Measurements from ENCODE around the gene SP3. TPM values are rescaled to one million over a fixed set of nuclear protein-coding genes. Genes with fewer than 3 reads are reported as not detected.

The SP3 gene
- total RNA-seq, 2 donors from 2014 or later = 33.2 to 45.0 TPM

DNA sequence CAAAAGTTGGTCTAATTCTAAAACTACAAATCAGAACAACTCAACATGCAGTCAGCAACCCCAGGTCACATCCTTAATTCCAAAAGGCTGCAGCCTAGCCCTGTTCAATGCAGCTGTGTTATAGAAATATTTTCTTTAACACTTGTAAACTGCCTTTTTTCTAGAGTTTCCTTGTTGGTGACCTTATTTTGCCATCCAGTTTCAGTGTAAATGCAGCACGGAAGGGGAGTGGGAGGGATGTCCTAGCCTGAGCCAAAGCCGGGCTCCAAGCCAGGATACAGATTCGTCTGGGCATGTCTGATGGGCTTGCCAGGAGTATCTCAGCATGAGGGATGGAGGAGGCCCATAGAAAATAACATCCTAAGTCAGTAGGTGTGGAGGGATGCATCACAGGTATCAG is 17.7 kb upstream of the SP3 start:
- H3K36me3 ChIP-seq = no peaks in the 10 kb centered on the region
- TF ChIP-seq, protein P1, sequence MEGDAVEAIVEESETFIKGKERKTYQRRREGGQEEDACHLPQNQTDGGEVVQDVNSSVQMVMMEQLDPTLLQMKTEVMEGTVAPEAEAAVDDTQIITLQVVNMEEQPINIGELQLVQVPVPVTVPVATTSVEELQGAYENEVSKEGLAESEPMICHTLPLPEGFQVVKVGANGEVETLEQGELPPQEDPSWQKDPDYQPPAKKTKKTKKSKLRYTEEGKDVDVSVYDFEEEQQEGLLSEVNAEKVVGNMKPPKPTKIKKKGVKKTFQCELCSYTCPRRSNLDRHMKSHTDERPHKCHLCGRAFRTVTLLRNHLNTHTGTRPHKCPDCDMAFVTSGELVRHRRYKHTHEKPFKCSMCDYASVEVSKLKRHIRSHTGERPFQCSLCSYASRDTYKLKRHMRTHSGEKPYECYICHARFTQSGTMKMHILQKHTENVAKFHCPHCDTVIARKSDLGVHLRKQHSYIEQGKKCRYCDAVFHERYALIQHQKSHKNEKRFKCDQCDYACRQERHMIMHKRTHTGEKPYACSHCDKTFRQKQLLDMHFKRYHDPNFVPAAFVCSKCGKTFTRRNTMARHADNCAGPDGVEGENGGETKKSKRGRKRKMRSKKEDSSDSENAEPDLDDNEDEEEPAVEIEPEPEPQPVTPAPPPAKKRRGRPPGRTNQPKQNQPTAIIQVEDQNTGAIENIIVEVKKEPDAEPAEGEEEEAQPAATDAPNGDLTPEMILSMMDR (IDR thresholded peaks at IDR 0.05) = no peak
- no peaks in the 10 kb centered on the region for H3K27me3 ChIP-seq

DNA sequence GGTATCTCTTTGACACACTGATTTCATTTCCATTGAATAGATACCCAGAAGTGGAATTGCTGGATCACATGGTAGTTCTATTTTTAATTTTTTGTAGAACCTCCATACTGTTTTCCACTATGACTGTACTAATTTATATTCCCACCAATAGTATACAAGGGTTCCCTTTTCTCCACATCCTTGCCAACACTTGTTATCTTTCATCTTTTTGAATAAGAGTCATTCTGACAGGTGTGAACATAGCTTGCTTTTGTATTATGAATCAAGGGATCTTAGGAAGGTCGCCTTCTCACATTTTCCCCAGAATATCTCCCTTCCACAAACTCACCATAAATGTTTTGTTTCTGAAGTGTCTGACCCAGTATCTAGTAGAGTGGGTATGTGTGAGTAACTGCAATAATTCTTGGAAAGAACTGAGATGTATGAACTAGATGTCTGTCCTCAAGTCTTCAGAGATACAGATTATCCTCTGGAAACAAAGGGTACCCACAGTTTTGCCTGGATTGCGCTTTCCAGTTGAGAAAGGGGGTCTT is 17.1 kb upstream of the SP3 start:
- DNase-seq (ENCODE audit: low spot score) = no peak
- H3K27ac ChIP-seq = no peak overlapping the region
- peaks cover 0 to 37% of the 10 kb centered on the region in 2 donors for H3K4me1 ChIP-seq
- H3K4me3 ChIP-seq = no peak overlapping the region
- no peaks in the 10 kb centered on the region for H3K9me3 ChIP-seq
- H3K36me3 ChIP-seq = no peaks in the 10 kb centered on the region
- no peaks in the 10 kb centered on the region for H3K27me3 ChIP-seq
- TF ChIP-seq, protein P1 (IDR thresholded peaks at IDR 0.05) = no peak

More for the DNA sequence above, 17.7 kb upstream of the SP3 start:
- no peak for DNase-seq (ENCODE audit: low spot score)
- Histone ChIP-seq H3K4me1 (peaks cover 0 to 37% of the 10 kb centered on the region in 2 donors), H3K9me3 (no peaks in the 10 kb centered on the region), H3K27ac (no peak overlapping the region), H3K4me3 (no peak overlapping the region)

DNA sequence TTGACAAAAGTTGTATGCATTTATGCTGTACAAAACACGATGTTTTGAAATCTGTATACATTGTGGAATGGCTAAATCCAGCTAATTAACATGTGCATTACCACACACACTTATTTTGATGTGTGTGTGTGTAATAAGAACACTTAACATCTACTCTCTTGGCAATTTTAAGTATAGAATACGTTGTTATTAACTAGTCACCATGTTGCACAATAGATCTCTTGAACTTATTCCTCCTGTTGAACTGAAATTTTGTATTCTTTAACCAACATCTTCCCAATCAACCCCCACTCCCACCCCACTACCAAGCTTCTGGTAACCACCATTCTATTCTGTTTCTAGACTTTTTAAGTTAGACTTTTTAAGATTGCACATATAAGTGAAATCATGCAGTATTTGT is 16.3 kb upstream of the SP3 start:
- H3K9me3 ChIP-seq = no peaks in the 10 kb centered on the region
- no peaks in the 10 kb centered on the region for H3K27me3 ChIP-seq
- no peak for DNase-seq (ENCODE audit: low spot score)
- no peak overlapping the region for H3K27ac ChIP-seq
- H3K4me1 ChIP-seq = peaks cover 0 to 37% of the 10 kb centered on the region in 2 donors
- no peaks in the 10 kb centered on the region for H3K36me3 ChIP-seq
- H3K4me3 ChIP-seq = no peak overlapping the region
- TF ChIP-seq, protein P1 (IDR thresholded peaks at IDR 0.05) = no peak

DNA sequence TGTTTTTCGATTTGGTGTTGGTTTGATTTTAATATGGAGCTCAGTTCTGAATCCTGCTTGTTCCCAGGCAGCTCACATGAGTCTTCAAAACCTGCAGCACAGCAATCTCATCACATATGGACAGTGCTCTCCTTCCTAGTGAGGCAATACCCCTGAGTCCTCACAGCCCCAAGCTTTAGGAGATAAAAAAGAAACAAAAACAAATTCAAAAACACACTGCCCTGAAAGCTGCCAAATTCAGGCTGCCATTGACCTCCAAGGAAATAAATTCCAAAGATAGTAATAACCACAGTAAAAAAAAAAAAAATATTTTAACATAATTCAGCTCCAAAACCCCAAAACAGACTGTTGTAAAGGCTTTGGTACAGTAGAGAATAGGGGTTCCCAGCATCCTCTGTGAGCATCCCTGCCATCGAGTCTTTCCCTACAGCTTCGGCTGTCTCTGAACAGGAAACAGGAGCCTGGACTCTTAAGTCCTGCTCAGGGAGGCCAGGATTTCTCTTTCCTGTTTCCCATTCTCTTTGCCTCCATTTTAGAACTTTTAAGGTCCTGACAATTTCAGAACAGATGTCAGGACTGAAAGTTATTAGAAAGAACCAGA is 14.7 kb upstream of the SP3 start:
- H3K36me3 ChIP-seq = no peaks in the 10 kb centered on the region
- no peak overlapping the region for H3K27ac ChIP-seq
- TF ChIP-seq, protein P1 (IDR thresholded peaks at IDR 0.05) = no peak
- H3K4me3 ChIP-seq = no peak overlapping the region
- H3K4me1 ChIP-seq = peaks cover 0 to 21% of the 10 kb centered on the region in 2 donors
- H3K27me3 ChIP-seq = no peaks in the 10 kb centered on the region
- H3K9me3 ChIP-seq = no peaks in the 10 kb centered on the region
- no peak for DNase-seq (ENCODE audit: low spot score)

DNA sequence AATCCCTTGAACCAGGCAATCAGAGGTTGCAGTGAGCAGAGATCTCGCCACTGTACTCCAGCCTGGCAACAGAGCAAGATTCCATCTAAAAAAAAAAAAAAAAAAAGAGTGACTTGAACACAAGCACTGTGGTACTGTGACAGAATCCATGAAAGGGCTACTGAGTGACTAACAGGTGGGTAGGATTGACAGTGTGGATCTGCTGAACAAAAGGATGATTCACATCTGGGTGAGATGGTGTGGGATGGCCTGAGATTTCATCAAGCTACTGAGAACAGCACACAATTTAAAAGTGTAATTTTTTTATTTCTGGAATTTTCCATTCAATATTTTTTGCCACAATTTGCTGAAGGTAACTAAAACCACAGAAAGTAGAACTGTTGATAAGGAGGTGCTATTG is 13.3 kb upstream of the SP3 start:
- no peaks in the 10 kb centered on the region for H3K9me3 ChIP-seq
- H3K27me3 ChIP-seq = no peaks in the 10 kb centered on the region
- TF ChIP-seq, protein P1 (IDR thresholded peaks at IDR 0.05) = no peak
- DNase-seq (ENCODE audit: low spot score) = no peak
- no peaks in the 10 kb centered on the region for H3K36me3 ChIP-seq
- H3K4me1 ChIP-seq = peaks cover 0 to 10% of the 10 kb centered on the region in 2 donors
- H3K27ac ChIP-seq = no peak overlapping the region
- no peak overlapping the region for H3K4me3 ChIP-seq

DNA sequence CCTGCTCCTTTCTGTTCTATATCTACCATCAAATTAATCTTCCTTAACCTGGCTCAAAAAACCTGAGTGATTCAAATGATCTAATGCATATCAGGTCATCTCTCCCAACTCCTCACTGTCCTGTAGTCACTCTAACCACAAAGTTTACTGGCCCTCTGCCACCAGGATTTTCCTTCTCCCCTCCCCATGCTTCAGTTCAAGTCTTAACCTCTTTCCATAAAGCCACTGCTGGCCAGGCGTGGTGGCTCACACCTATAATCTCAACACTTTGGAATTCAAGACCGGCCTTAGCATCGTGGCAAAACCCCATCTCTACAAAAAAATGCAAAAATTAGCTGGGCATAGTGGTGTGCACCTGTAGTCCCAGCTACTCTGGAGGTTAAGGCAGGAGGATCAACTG is 7.5 kb upstream of the SP3 start:
- Histone ChIP-seq H3K36me3 (no peaks in the 10 kb centered on the region), H3K27ac (no peak overlapping the region), H3K4me1 (no peaks in the 10 kb centered on the region), H3K4me3 (no peak overlapping the region), H3K27me3 (no peaks in the 10 kb centered on the region), H3K9me3 (no peaks in the 10 kb centered on the region)
- DNase-seq (ENCODE audit: low spot score) = no peak
- TF ChIP-seq, protein P1 (IDR thresholded peaks at IDR 0.05) = no peak

Measured in right atrium auricular region (tissue), 2 donors.